Fibroblast of the aortic adventitia (primary cell): ENCODE data around the gene LPIN3. TPM values are rescaled to one million over a fixed set of nuclear protein-coding genes. Genes with fewer than 3 reads are reported as not detected.
A peak's percentile ranks its signal among the peaks of the same experiment; 100 is the strongest.

ENCODE experiments used
- DNase-seq: peaks from one replicate; pipeline ENCODE4 v3.0.0-alpha.2; 2010; ENCODE audit warnings: low read depth
- H3K4me3 ChIP-seq: 2 replicates; pipeline ENCODE4 v1.5.1; 2011; ENCODE audit warnings: low read depth, mild to moderate bottlenecking, control low read depth, low read length, moderate library complexity
- CTCF ChIP-seq: IDR thresholded peaks from 2 replicates; pipeline ENCODE4 v1.5.1; 2011; ENCODE audit warnings: mild to moderate bottlenecking, low read length, control low read depth, inconsistent platforms; ENCODE audit not compliant: insufficient read depth
- total RNA-seq: library from RNA; depleted of rRNA; stranded (reverse); fragments of >200 nt; gene quantifications from 2 replicates; pipeline ENCODE4 v1.2.3, GENCODE V29; 2012; ENCODE audit warnings: low replicate concordance

The LPIN3 gene
- total RNA-seq, 1 donor, result 3.4 TPM

- no peak for DNase-seq
- H3K4me3 ChIP-seq, result no peak overlapping the region
- no peak for TF ChIP-seq CTCF
Measured at GRCh38 chr20:41380551-41381193, 40.1 kb downstream of the LPIN3 start.

- TF ChIP-seq CTCF, result no peak
- DNase-seq, result no peak
- no peak overlapping the region for H3K4me3 ChIP-seq
Measured at GRCh38 chr20:41382791-41383305, 42.2 kb downstream of the LPIN3 start.

GRCh38 chr20:41386502-41387427 is 46.1 kb downstream of the LPIN3 start:
- DNase-seq, result peak; percentile 88
- H3K4me3 ChIP-seq, result no peak overlapping the region

GRCh38 chr20:41387444-41387851 is 46.8 kb downstream of the LPIN3 start:
- DNase-seq, result no peak
- peak; percentile 27 for TF ChIP-seq CTCF
- no peak overlapping the region for H3K4me3 ChIP-seq

More at GRCh38 chr20:41386502-41387427, 46.1 kb downstream of the LPIN3 start:
- no peak for TF ChIP-seq CTCF

DNA sequence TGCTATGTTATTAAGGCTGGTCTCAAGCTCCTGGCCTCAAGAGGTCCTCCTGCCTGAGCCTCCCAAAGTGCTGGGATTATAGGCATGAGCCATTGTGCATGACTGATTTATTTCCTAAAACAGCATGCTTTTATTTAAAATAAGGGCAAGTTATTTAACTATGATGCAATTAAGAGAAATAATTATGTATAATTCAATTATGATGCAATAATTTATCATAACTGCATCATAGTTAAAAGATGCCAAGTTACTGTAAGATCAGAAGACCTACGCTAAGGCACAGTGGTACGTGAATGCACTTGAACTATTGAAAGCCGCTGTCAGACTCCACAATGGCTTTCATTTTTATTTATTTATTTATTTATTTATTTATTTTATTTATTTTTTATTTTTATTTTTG is 50.3 kb downstream of the LPIN3 start:
- H3K4me3 ChIP-seq, result no peak overlapping the region
- DNase-seq, result no peak
- no peak for TF ChIP-seq CTCF

GRCh38 chr20:41391587-41392001 is 51.0 kb downstream of the LPIN3 start:
- H3K4me3 ChIP-seq, result no peak overlapping the region
- no peak for DNase-seq
- no peak for TF ChIP-seq CTCF
